ENCODE measurements around the gene ATP2A1.
A peak's percentile ranks its signal among the peaks of the same experiment; 100 is the strongest.
"Not testable (repeated sequence)": the region's sequence is repeated elsewhere in the genome, so short reads cannot be mapped to it uniquely, and the experiment has no call there.

ATP2A1 gene

DNA sequence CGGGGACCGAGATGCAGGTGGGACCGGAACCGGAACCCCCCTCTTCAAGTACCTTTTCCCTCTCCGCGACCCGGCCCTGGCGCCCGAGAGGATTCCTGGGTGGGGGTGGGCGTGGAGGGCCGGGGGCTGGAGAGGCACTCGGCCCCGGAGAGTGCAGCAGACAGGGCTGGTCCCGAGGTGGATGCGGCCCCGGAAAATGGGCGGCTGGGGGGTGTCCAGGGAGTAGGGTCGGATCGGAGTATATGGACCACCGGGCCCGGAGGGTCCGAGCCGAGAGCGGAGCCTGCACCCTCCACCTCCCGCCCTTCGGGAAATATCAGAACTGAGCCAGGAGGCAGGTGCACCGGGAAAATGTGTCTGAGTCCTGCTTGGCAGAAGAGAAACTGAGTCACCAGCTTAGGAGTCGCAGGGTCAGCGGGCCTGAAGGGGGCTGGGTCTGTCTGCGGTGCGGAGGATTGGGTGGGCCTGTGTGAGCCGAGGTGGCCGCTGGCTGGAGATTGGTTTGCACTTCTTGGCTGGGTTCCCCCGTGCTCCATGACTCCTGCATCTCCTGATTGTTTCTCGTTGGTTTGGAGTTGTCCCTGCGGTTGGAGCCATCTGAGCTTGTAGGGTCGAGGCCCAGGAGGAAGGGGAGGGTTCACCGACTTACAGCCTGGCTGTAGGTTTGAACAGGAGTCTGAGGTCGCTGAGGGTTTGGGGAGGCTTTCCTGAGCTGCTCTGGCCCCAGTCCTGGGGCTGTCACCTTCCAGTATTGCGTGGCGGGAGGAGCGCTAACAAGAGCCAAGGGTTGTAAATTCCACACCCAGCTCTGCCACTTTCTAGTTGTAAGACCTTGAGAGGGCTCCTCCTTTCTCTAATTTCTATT, 14.1 kb upstream of the ATP2A1 start:
- no peak for DNase-seq

DNA sequence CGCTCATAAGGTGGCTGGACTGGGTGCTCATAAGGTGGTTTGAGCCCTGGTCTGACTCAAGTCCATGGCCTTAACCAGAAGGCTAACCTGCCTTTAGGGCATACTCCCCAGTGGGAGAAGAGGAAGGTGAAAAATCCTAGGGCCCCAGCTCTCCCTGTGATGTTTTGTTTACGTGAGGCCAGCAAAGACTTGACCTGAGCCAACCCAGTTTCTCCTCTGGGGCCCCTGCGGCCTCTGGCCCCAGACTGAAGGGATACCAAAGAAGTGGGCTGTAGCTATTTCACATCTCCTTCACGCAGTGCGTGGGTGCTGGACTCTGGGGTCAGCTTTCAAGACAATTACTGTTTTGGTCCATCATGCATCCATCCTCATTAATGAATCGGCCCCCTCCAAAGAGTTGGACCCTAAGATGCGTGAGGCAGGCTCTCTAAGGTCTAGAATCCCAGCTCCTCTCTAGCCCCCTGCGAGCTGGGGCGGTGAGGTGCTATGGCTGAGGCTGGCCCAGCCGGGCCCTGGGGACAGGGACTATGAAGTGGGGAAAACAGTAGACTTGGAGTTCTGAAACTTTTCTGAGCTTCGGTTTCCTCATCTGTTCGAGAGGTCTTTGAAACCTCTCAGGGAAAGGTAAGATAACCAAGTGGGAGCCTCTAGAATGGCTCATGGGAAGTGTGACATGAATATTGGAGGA, 13.1 kb upstream of the ATP2A1 start:
- no peak for DNase-seq

DNA sequence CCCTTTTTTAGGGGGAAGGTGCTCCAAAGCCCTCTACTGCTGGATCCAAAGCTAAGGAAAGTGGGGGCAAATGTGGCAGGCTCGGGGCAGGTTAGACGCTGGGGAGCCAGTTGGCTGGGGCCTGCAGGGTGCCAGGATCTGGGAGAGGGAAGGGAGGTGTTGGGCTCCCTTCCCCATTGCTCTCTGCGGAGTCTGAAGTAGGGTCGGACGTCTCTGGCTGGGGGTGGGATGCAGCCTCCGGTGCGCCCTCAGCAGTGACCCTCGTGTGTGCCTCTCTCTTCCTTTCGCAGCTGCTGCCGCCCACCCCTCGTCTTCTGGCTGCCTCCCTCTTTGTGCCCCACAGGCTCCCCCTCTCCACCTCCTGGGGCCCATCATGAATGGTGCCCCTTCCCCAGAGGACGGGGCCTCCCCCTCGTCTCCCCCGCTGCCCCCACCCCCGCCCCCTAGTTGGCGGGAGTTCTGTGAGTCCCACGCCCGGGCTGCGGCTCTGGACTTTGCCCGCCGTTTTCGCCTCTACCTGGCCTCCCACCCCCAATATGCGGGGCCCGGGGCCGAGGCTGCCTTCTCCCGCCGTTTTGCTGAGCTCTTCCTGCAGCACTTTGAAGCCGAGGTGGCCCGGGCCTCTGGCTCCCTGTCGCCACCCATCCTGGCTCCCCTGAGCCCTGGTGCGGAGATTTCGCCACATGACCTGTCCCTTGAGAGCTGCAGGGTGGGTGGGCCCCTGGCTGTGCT, 12.4 kb upstream of the ATP2A1 start:
- DNase-seq, result no peak

DNA sequence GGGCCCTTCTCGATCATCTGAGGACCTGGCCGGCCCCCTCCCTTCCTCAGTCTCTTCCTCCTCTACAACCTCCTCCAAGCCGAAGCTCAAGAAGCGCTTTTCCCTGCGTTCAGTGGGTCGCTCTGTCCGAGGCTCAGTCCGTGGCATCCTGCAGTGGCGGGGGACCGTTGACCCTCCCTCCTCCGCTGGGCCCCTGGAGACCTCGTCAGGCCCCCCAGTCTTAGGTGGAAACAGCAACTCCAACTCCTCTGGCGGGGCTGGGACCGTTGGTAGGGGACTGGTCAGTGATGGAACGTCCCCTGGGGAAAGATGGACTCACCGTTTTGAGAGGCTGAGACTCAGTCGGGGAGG, 11.9 kb upstream of the ATP2A1 start:
- DNase-seq, result no peak

DNA sequence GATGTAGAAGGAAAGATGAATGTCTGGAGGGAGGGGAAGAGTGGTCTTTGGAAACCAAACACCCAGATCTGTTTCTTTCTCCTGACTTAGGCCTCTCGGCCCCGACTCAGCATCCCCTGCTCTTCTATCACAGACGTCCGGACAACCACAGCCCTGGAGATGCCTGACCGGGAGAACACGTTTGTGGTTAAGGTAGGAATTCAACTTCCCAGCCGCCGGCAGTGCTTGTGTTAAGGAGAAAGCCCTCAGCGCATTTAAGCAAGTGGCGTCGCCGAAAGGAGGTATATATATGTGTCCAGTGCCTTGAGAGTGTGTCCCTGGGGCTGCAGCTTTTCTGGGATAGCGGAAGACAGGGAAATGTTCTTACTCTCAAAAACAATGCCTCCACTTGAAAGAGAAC, 11.0 kb upstream of the ATP2A1 start:
- no peak for DNase-seq

DNA sequence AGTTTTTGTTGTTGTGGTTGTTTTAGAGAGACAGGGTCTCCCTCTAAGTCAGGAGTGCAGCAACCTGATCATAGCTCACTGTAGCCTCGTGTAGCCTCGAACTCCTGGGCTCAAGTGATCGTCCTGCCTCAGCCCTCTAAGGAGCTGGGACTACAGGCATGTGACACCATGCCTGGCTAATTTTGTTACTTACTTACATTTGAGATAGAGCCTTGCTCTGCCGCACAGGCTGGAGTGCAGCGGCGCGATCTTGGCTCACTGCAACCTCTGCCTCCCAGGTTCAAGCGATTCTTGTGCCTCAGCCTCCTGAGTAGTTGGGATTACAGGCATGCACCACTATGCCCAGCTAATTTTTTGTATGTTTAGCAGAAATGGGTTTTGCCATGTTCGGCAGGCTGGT, 10.6 kb upstream of the ATP2A1 start:
- not testable (repeated sequence) for DNase-seq

DNA sequence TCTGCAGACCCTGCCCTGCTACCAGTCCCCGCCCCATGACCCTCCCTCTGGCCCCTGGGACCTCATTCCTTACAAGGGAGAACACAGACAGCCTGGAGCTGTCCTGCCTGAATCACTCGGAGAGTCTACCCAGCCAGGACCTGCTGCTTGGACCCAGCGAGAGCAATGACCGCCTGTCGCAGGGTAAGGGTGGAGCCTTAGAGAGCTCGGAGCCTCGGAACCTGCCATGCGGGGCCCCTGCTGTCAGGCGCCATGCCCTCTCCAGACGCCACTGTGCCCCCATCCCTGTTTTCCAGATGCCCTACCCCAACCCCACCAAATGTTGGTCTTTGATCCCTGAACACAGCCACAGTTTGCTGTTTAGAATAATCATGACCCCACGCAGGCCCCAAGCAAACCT, 9.1 kb upstream of the ATP2A1 start:
- no peak for DNase-seq

DNA sequence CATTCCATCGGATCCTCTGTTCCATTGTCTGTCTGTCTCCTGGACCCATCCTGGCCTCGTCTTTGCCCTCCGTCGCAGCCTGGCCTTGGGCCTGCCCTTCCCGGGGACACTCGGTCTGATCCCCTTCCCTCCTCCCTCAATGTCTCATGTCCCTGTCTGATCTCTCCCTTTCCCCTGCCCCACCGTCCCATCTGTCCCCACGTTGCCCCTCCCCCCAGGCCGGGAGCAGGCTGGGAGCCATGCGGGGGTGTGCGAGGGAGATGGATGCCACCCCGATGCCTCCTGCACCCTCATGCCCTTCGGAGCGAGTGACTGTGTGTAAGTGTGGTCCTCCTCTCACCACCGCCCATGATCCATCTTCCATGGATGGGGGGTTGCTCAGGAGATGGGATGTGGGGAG, 5.3 kb upstream of the ATP2A1 start:
- no peak for DNase-seq

DNA sequence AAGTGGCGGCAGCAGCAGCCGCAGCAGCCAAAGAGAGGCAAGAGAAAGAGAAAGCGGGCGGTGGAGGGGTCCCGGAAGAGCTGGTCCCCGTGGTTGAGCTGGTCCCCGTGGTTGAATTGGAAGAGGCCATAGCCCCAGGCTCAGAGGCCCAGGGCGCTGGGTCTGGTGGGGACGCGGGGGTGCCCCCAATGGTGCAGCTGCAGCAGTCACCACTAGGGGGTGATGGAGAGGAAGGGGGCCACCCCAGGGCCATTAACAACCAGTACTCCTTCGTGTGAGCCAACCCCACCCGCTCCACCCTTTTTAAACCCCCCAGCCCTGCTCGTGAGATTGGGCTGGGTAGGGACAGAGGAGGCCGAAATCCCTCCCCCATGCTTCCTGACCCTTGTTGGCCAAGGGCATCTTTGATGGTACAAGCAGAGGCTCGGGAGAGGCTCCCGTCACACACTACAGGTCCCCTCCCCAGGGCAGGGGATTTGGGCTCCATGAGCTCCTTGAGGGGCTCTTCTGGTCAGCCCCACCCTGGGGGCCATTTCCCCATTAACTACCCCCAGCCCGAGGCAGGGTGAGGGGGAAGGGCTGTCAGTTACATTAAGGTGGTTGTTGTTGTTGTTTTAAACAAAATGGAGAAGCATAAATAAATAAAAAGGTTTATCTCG, 4.6 kb upstream of the ATP2A1 start:
- no peak for DNase-seq

DNA sequence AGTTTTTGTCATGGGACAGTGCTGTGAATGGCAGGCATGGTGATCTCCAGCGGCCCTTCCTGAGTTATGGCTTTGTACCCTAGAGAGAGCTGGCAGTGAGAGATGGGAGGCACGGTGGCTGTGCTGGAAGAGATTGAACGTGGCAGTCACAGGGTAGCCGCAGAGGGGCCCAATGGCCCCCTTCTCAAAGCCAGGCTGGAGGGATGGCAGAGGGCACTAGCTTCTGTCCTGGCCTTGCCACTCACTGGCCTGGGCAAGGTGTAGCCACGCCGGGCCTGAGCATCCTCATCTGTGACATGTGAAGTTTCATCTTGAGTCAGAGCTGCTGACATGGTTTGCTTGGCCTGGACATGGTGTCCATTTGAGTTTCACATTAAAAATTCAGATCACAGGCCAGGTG, 3.9 kb upstream of the ATP2A1 start:
- no peak for DNase-seq

DNA sequence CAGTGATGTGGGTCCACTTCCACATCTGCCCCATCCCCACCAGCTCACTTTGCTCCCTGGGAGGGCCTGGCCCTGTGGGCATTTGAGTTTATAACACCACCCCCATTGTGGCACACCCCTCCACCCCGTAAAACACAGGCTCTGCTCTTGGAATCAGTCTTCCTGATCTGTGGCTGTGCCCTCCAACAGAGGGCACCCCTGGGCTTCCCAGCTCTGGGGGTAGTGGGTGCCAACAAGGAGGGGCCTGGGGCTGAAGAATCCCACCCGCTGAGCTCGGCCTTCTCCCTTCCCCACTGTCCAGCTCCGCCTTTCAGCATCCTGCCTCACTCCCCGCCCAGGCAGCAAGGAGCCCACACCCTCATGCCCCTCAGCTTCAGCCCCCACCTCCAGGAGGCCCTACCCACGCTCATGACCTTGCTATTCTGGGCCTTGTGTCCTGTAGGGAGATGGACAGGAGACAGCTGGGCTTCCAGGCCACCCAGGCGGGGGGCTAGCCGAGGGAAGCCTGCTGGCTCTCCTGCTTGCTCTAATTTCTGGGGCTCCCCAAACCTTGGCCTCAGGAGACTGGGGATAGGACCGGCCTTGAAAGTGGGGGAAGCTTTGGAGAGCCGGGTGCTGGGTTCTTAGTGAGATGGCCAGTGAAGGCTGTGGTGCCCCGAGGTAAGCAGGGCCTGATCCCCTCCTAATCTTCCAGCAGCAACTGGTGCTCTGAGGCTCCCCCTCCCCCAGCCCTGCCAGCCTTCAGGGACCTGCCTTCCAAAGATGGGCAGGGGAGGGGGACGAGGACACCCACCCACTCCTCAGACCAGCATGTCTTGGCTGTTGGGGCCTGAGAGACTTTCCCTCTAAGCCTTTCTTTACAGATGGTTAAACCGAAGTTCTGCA, 2.9 kb upstream of the ATP2A1 start:
- DNase-seq, result no peak

DNA sequence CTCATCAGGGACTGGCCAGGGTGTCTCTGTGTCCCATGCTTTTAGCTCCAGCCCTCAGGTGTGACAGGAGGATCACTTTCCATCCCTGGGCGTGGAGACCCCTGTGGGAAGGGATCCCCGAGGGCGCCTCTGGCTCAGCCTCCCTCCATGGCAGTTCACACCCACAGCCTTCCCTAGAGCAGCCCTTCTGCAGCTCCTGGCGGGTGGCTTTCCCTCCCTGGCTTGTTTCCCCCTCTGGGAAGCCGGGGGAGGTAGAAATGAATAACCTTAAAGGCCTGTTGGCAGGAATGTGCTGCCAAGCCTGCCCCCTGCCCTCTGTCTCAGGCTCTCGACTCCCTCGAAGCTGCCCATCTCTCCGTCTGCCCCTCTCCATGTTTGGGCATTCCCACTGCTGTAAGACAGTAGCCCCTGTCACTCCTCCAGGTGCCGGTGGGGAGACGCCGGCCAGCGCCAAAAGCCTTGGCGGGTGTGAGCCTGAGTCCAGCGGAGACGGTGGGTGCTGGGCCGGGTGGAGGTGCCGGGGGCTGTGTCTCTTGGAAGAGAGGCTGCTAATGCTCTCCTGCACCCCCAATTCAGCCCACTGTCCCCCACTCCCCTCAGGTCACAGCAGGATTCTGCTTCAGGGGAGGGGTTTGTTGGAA, 2.1 kb upstream of the ATP2A1 start:
- no peak for DNase-seq

DNA sequence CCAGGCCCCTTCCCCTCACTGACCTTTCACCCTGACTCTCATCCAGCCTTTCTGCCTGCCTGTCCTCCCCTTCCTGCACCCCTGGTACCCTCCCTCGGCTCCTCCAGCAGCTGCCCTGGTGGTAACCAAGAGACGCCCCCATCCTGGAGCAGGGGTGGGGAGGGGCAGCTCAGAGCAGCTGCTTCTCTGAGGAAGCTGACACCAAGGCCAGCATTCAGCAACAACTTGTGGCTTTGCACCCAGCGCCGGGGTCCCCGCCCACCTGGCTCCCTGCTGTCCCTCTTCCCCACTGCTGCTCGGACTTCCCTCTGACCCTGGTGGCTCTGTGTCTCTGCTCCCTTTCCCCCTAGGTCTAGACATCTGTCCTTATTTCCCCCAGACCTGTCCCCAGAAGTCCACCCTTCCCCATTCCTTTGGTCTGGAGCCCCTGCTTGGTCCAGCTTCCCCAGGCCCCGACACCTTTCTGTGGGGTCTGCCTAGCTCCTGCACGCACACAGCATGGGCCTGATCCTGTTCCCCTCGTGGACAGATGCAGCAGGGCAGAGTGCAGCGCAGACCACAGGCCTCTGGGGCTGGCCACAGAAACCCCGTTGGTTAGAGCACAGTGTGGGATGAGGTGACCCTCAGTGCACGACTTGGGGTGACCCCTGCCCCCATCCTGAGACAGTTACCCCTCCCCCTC, 1.2 kb upstream of the ATP2A1 start:
- no peak for DNase-seq

DNA sequence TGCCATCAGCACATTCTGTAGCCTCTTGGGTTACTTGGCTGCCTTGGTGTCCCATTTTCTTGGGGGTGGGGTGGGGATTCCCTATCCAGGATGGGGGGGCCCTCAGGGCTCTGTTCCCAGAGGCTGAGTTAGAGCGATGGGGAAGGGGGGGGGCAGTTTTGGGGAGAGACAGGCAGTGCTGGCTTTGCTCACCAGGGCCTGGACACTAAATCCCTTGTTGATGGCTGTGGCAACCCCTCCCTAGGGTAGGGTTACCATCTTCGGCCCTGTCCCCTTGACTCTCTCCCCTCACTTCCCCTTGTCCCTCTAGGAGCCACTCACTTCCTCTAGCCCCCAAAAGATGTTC, 660 bp upstream of the ATP2A1 start:
- no peak for DNase-seq

DNA sequence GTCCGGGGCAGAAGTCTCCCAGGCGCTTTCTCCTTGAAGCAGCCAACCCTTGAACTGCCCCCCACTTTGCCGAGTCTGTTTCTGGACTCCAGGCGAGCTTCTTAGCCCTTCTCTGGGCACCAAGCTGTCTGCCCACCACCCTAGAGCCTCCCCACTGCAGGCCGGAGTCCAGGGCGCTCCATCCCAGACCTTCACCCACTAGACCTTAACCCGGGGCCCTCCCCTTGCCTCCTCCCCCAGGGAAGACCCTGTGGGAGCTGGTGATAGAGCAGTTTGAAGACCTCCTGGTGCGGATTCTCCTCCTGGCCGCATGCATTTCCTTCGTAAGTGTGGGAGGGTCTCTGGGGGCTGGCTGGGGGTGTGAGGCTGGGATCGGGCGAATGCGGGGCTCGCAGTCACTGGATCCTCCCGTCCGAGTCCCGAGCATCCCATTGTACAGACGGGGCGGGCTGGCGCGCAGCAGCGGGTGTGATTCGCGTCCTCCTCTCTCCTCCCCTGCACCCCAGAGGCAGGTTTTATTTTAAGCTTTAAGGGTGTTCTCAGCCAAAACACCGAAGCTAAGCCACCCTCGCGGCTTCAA, 1.1 kb downstream of the ATP2A1 start:
- no peak for DNase-seq

DNA sequence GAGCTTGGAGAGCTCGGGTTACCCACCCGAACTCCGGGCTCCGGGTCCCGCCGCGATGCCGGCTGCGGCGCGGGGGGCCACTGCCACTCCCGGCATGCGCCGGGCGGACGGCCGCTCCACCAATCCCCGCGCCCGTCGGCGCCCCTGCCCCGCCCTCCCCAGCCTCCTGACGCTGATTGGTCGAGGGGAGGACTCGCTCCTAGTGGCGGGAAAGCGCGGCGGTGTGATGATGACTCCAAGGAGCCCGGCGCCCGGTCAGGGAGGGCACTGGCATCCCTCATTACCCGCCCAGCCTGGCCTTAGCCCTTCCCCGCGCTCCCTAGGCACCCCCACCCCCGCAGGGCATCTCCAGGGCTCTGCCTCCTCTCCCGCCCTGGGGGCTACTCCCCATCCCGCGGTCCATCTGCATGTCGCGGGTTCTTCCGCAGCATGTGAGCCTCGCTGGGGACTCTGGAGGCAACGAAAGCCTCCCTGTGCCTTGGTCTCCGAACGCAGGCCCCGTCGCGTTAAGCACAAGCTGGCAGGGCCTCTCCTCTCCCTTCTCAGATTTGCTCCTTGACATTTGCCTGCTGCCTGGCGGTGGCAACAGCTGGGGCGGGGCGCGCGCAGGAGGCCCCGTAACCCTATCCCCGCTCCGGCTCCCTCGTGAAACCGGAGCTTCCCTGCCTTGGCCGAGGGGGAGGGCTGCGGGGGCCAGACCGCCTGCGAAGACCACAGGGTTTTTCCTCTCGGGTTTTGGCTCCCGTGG, 1.7 kb downstream of the ATP2A1 start:
- peak; percentile 72 for DNase-seq

DNA sequence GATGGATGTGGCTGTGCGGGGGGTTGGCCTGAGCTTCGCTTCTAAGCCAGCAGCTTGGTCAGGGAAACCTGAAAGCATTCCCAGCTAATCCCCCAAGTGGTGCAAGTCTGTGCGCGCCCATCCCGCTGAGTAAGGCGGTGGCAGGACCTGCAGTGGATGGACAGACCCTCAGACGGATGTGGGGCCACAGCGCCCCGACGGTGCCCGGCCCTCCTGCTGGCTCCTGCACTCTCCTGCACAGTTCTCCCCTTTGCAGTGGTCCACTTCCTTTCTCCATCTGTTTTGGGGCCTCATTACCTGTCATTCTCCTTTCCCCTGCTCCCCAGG, 2.3 kb downstream of the ATP2A1 start:
- no peak for DNase-seq

DNA sequence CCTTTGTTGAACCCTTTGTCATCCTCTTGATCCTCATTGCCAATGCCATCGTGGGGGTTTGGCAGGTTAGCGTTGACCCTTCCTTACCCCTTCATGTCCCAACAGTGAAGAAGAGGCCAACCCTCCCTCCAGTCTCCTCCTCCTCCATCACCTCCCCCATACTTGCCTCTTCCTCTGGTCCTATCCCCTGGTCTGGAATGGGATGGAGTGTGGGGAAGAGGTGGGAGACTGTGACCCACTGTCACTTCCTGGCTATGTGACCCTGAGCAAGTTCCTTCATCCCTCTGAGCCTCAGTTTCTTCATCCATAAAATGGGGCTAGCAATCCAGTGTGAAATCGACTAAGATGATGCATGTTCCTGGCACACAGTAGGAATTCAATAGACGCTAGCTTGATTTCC, 2.7 kb downstream of the ATP2A1 start:
- DNase-seq, result no peak

DNA sequence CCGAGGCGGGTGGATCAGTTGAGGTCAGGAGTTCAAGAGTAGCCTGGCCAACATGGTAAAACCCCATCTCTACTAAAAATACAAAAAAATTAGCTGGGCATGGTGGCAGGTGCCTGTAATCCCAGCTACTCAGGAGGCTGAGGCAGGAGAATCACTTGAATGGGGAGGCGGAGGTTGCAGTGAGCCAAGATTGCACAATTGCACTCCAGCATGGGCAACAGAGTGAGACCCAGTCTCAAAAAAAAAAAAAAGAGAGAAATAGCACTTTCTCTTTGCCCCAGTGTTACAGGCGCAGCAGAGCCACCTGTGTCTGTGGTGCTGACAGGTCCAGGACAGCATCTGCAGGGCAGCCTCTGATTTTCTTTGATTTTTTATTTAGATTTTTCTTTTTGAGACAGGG, 3.3 kb downstream of the ATP2A1 start:
- DNase-seq, result not testable (repeated sequence)

DNA sequence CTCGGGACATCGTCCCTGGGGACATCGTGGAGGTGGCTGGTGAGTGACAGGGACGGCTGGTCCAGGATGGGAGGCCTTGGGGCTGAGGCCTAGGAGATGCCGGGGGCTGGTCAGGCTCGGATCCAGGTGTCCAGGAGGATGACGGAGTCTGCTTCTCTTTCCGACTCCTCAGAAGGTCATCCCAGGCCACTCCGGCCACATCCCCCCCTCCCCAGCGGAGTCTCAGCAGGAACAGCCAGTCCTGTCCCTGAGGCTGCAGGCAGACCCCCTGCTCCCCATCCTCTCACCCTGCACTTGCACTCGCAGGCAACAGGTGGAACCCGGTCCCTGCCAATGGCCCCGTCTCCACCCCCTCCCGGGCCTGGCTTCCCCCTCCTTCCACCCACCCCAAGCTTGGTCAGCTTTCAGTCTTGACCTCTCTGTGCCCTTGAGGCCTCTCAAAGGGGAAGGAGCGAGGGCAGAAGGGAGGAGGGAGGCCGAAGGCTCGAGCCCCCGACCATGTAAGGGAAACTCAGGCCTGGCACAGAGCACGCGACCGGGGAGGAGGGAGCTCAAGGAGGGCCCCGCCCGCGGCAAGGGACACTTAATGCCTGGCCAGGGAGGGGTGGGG, 4.4 kb downstream of the ATP2A1 start:
- DNase-seq, result no peak

All from DMS153 (cell line).